Stimulated activated naive CD8-positive, alpha-beta T cell treated with anti-CD3 and anti-CD28 coated beads, Interleukin-15, amount 100 ng/mL, for 72 hours (primary cell): ENCODE results near the gene TWNK.
"Not testable (repeated sequence)": the region's sequence is repeated elsewhere in the genome, so short reads cannot be mapped to it uniquely, and the experiment has no call there.

Source experiments
- ATAC-seq: fragments of 150-1000 bp; cut with Tn5 transposase; 2 replicates; pipeline ENCODE4 v1.10.0; 2021; ENCODE audit warnings: mild to moderate bottlenecking, moderate library complexity
- DNase-seq, 2 donors: peaks; one replicate each; pipeline ENCODE4 v3.0.0; 2021 to 2022
- H3K27ac Mint-ChIP-seq, 2 donors: one replicate each; pipeline ENCODE4 v1.8.0; 2022; ENCODE audit warnings: mild to moderate bottlenecking in 2 of 2, mixed read lengths in 2 of 2, moderate library complexity in 2 of 2
- H3K27me3 Mint-ChIP-seq: one replicate; pipeline ENCODE4 v1.8.0; 2022; ENCODE audit warnings: mixed read lengths
- H3K4me1 Mint-ChIP-seq: one replicate; pipeline ENCODE4 v1.8.0; 2022; ENCODE audit warnings: mild to moderate bottlenecking, mixed read lengths
- H3K4me3 Mint-ChIP-seq, 2 donors: one replicate each; pipeline ENCODE4 v1.8.0; 2022; ENCODE audit warnings: mild to moderate bottlenecking in 2 of 2, mixed read lengths in 2 of 2, moderate library complexity in 1 of 2
- H3K9me3 Mint-ChIP-seq, 2 donors: one replicate each; pipeline ENCODE4 v1.8.0; 2022; ENCODE audit warnings: mixed read lengths in 2 of 2

TWNK gene

DNA sequence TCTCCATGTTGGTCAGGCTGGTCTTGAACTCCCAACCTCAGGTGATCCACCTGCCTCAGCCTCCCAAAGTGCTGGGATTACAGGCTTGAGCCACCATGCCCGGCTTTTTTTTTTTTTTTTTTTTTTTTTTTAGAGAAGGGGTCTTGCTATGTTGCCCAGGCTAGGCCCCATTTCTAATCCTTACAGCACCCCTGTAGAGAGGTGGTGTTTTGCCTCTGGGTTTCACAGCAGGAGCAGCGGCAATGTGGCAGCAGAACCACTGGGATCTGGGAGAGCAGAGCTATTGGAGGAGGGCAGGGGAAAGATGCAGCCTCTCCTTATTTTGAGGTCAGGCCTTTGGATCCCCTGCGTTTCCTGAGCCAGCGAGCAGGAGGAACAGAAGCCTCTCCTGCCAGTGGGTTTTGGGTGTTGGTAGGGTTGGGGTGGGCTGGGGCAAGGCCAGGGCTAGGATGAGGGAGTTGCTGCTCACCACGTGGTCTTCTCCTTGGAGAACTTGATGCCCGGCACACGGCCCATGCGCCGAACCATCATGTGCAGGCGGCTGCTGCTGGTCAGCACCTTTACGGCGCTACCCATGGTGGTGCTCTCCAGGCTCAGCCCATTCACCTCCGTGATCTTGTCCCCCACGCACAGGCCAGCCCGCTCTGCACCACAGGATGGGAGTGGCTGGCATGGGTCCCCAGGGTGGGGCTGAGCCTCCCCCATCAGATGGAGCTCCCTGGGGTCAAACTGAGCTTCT is 35.8 kb downstream of the TWNK start:
- DNase-seq: no peak
- peaks cover 49% of the 10 kb centered on the region for H3K27me3 Mint-ChIP-seq
- no peak for ATAC-seq
- H3K27ac Mint-ChIP-seq: no peak overlapping the region
- H3K9me3 Mint-ChIP-seq: no peaks in the 10 kb centered on the region
- H3K4me3 Mint-ChIP-seq: no peak overlapping the region
- H3K4me1 Mint-ChIP-seq: peaks cover 9% of the 10 kb centered on the region

DNA sequence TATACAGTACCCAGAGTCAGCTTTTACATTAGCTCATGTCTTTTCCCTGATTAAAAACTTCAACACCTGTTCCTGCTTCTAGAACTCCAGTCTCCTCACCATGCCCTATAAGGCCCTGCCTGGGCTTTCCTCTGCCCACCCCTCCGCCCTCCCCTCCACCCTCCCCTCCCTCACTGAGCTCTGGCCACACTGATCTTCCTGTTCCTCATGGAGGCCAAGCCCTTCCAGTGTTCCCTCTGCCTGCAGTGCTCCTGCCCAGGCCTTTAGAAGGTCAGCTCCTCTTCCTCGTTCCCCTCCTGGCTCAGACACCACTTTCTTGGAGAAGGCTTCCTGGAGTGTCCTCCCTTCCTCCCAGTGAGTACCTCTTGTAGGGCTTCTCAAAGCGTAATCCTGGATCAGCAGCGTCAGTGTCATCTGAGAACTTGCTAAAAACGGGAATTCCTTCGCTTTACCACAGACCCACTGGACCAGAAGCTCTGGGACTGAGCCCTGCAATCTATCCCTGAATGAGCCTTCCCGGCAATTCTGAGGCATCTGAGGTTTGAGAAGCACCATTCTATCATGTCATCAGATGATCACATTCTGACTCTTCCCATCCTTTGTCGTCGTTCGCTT is 39.9 kb downstream of the TWNK start:
- Mint-ChIP-seq H3K27me3 (peaks cover 31% of the 10 kb centered on the region), H3K4me3 (no peak overlapping the region), H3K9me3 (no peaks in the 10 kb centered on the region), H3K27ac (peak overlapping the region in 1 of 2 donors; percentile 53), H3K4me1 (peaks cover 13% of the 10 kb centered on the region)
- DNase-seq (no peak), ATAC-seq (no peak)

- no peak overlapping the region for H3K4me3 Mint-ChIP-seq
- H3K27ac Mint-ChIP-seq: no peak overlapping the region
- no peak for DNase-seq
- no peaks in the 10 kb centered on the region for H3K9me3 Mint-ChIP-seq
- H3K4me1 Mint-ChIP-seq: peaks cover 28% of the 10 kb centered on the region
- peaks cover 31% of the 10 kb centered on the region for H3K27me3 Mint-ChIP-seq
- ATAC-seq: no peak
Measured at GRCh38 chr10:101028446-101029337, 41.3 kb downstream of the TWNK start.

- no peaks in the 10 kb centered on the region for H3K9me3 Mint-ChIP-seq
- H3K27ac Mint-ChIP-seq: no peak overlapping the region
- DNase-seq (no peak), ATAC-seq (no peak)
- H3K27me3 Mint-ChIP-seq: peaks cover 31% of the 10 kb centered on the region
- no peak overlapping the region for H3K4me3 Mint-ChIP-seq
- H3K4me1 Mint-ChIP-seq: peaks cover 31% of the 10 kb centered on the region
Measured at GRCh38 chr10:101029520-101030295, 42.4 kb downstream of the TWNK start.

GRCh38 chr10:101030496-101031127 is 43.3 kb downstream of the TWNK start:
- H3K4me3 Mint-ChIP-seq: peak overlapping the region; percentile 83 to 85
- H3K27me3 Mint-ChIP-seq: peaks cover 31% of the 10 kb centered on the region
- peaks cover 31% of the 10 kb centered on the region for H3K4me1 Mint-ChIP-seq
- H3K9me3 Mint-ChIP-seq: no peaks in the 10 kb centered on the region
- ATAC-seq: no peak
- H3K27ac Mint-ChIP-seq: no peak overlapping the region
- no peak for DNase-seq

DNA sequence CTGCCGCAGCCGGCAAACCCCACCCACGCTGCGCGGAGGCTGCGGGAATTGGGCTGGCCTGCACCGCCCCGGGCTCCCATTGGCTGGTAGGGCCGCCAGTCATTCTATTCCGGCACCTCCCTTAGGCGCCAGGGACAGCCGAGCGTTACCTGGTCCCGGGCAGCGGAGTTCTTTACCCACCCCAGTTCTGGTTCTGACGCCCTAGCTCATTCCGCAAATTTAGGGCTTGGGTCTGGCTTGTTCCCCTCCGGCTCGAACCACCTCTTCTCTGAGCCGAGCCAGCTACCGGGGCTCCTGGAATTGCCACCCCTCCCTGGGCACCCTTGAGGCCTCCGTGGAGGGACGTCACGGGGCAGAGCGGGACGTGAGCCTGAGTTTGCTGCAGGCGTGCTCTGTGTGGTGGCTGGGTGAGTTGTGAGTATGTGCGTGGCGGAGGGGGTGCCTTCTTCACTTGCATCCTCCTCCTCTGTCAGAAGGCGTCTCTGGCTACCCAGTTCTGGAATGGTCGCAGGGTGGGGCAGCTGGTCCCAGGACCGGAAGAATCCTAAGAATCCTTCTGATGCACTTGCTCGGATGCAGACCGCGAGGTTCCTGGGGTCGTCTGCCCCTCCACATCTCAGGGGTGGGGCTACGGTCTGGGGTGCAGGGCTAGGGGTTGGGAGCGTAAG is 43.9 kb downstream of the TWNK start, which contains the start of the genes PDZD7 and SFXN3:
Gene PDZD7 (minus strand): TSS at position 2 of the 668 bp plus-strand sequence. CDS start 910 bp downstream, outside the sequence.
Gene SFXN3 (plus strand): TSS at position 107 of the 668 bp plus-strand sequence. CDS start 3,461 bp downstream, outside the sequence.
- no peaks in the 10 kb centered on the region for H3K9me3 Mint-ChIP-seq
- H3K27me3 Mint-ChIP-seq: peaks cover 31% of the 10 kb centered on the region
- H3K27ac Mint-ChIP-seq: peak within 1 kb of the TSS; percentile 82 to 96
- ATAC-seq (peak; percentile 89), DNase-seq (peak; percentile 94 to 96)
- H3K4me3 Mint-ChIP-seq: peak within 1 kb of the TSS; percentile 83 to 85
- peaks cover 31% of the 10 kb centered on the region for H3K4me1 Mint-ChIP-seq

DNA sequence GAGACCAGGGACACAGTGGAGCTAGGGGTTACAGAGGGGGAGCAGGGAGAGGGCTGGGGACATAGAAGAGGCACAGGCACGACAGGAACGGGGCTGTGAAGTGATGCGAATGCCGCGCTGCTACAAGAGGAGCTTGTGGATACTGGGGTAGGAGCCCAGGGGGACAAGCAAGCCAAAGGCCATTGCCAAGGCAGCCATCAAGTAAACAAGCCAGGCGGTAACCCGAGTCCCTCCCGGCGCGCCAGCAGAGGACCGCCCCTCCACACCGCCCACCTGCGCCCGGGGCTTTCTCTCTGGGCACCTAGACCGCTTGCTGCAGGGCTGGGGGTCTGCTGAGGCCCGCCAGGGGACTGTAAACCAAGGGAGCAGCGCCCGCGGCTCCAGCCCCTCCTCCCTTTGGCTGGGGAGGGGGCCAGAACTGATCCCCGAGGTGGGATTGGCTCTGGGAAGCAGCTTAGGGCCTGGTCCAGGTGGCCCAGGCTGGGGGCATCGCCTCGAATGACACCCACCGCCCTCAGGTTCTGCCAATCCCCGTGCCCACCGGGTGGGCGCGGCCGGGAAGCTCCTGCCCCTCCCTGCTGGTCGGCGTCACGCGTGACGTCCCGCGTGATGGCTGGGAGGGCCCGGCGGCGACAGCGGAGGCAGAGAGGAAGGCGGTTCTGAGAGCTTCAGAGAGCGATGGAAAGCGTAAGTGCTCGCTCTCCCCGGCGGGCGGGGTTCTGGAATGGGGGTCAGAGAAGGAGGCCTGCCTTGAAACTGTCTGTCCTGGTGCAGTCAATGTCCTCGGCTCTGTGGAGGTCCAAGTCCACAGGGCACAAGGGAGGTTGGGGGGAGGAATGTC is 44.7 kb downstream of the TWNK start:
- Mint-ChIP-seq H3K27ac (peak overlapping the region; percentile 87 to 96), H3K4me3 (peak overlapping the region; percentile 83 to 85), H3K27me3 (peaks cover 31% of the 10 kb centered on the region), H3K4me1 (peaks cover 31% of the 10 kb centered on the region), H3K9me3 (no peaks in the 10 kb centered on the region)
- DNase-seq (peak; percentile 54 to 62), ATAC-seq (peak; percentile 58)

- peaks cover 31% of the 10 kb centered on the region for H3K4me1 Mint-ChIP-seq
- DNase-seq (peak; percentile 34 to 54), ATAC-seq (peak; percentile 64)
- peak overlapping the region; percentile 45 to 87 for H3K27ac Mint-ChIP-seq
- H3K9me3 Mint-ChIP-seq: no peaks in the 10 kb centered on the region
- H3K4me3 Mint-ChIP-seq: peak overlapping the region; percentile 83 to 85
- peaks cover 25% of the 10 kb centered on the region for H3K27me3 Mint-ChIP-seq
Measured at GRCh38 chr10:101032637-101033224, 45.4 kb downstream of the TWNK start.

GRCh38 chr10:101033276-101033675 is 45.9 kb downstream of the TWNK start:
- H3K27ac Mint-ChIP-seq: no peak overlapping the region
- ATAC-seq: no peak
- H3K27me3 Mint-ChIP-seq: peaks cover 19% of the 10 kb centered on the region
- H3K4me3 Mint-ChIP-seq: peak overlapping the region in 1 of 2 donors; percentile 41
- peaks cover 31% of the 10 kb centered on the region for H3K4me1 Mint-ChIP-seq
- no peak for DNase-seq
- no peaks in the 10 kb centered on the region for H3K9me3 Mint-ChIP-seq

- not testable (repeated sequence) for H3K4me3 Mint-ChIP-seq, H3K27ac Mint-ChIP-seq, H3K9me3 Mint-ChIP-seq, DNase-seq, ATAC-seq, H3K27me3 Mint-ChIP-seq
- H3K4me1 Mint-ChIP-seq: peaks cover 31% of the 10 kb centered on the region
Measured at GRCh38 chr10:101034404-101034803, 47.1 kb downstream of the TWNK start.

- no peaks in the 10 kb centered on the region for H3K9me3 Mint-ChIP-seq
- H3K27ac Mint-ChIP-seq: no peak overlapping the region
- no peak for DNase-seq
- no peak overlapping the region for H3K4me3 Mint-ChIP-seq
- H3K4me1 Mint-ChIP-seq: peaks cover 29% of the 10 kb centered on the region
- no peak for ATAC-seq
- H3K27me3 Mint-ChIP-seq: no peaks in the 10 kb centered on the region
Measured at GRCh38 chr10:101035314-101035713, 48.0 kb downstream of the TWNK start.

DNA sequence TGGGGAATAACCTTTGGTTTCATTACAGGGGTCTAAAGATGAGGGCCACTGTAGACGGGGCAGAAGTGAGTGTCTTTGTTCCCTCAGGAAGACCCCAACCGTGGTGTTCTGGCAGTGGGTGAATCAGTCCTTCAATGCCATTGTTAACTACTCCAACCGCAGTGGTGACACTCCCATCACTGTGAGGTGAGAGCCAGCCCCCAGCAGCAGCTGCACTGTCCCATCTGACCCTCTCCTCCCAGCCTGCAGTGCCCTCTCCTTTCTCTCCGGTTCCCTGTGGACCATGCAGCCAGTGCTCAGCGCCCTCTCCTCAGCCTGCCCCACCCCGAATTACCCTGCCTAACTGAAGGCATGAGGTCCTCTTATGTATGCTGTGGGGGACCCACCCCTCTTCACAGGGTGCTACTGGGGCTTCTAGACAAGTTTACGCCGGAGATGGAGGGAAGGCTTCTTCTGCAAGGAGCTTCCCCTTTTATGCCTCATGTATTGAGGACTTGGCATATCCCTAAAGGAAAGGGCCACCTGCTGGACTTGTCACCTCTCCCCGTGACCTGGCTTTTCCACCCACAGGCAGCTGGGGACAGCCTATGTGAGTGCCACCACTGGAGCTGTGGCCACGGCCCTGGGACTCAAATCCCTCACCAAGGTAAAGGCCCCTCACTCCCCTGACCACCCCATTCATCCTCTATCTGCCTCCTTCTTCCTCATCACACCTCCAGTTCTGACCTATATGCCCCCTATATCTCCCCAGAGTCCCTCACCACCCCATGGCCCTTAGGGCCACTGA is 48.8 kb downstream of the TWNK start:
- peaks cover 27% of the 10 kb centered on the region for H3K4me1 Mint-ChIP-seq
- H3K27me3 Mint-ChIP-seq: no peaks in the 10 kb centered on the region
- no peak overlapping the region for H3K4me3 Mint-ChIP-seq
- no peak for ATAC-seq
- no peaks in the 10 kb centered on the region for H3K9me3 Mint-ChIP-seq
- no peak for DNase-seq
- peak overlapping the region in 1 of 2 donors; percentile 60 for H3K27ac Mint-ChIP-seq
